Measurements from ENCODE around the gene LAMA4.
A peak's percentile ranks its signal among the peaks of the same experiment; 100 is the strongest.

The LAMA4 gene

GRCh38 chr6:112216662-112217551 is 37.5 kb downstream of the LAMA4 start:
- peaks cover 5% of the 10 kb centered on the region for H3K79me1 ChIP-seq (ENCODE audit: low read length)
- no peak overlapping the region for H2AFZ ChIP-seq (ENCODE audit: insufficient read depth, low read length, poor library complexity)
- H4K91ac ChIP-seq (ENCODE audit: low read depth, low read length): no peak overlapping the region
- peak overlapping the region; percentile 29 for H3K4me2 ChIP-seq (ENCODE audit: low read length)
- H3K18ac ChIP-seq (ENCODE audit: low read length): no peak overlapping the region
- H4K12ac ChIP-seq (ENCODE audit: low read depth, low read length): no peak overlapping the region
- H3K23ac ChIP-seq (ENCODE audit: low read length): no peak overlapping the region
- no peak overlapping the region for H3K14ac ChIP-seq (ENCODE audit: low read length)
- no peaks in the 10 kb centered on the region for H3K9me3 ChIP-seq (ENCODE audit: insufficient read depth, low read depth, low read length)
- H4K8ac ChIP-seq (ENCODE audit: low read depth, low read length): no peak overlapping the region
- peak overlapping the region; percentile 87 for H2BK12ac ChIP-seq (ENCODE audit: low read length)
- no peaks in the 10 kb centered on the region for H3K36me3 ChIP-seq (ENCODE audit: control insufficient read depth in 1 of 2, insufficient read depth in 2 of 2, low read length in 2 of 2)
- no peak overlapping the region for H3K4me3 ChIP-seq (ENCODE audit: low read depth, low read length)
- no peak overlapping the region for H2AK5ac ChIP-seq (ENCODE audit: low read length)
- H3K27ac ChIP-seq (ENCODE audit: low read depth, low read length): peak overlapping the region; percentile 80
- no peak overlapping the region for H3K9ac ChIP-seq (ENCODE audit: low read length)
- H2BK120ac ChIP-seq (ENCODE audit: insufficient read depth, low read length, poor library complexity): no peak overlapping the region
- WGBS (ENCODE audit: extremely low coverage, insufficient coverage, insufficient read length): no CpG with 5 or more reads among the region's 6 CpGs
- H3K27me3 ChIP-seq (ENCODE audit: insufficient read depth, low read length): no peaks in the 10 kb centered on the region
- H3K4me1 ChIP-seq (ENCODE audit: control insufficient read depth in 1 of 2, insufficient read depth in 2 of 2, low read length in 2 of 2): peaks cover 3 to 6% of the 10 kb centered on the region in 2 experiments
- no peak overlapping the region for H3K4ac ChIP-seq (ENCODE audit: low read depth, low read length)
- H3K79me2 ChIP-seq (ENCODE audit: control insufficient read depth, insufficient read depth, low read length, poor library complexity): no peaks in the 10 kb centered on the region
- DNase-seq: peak in 1 of 2 donors; percentile 58
- H2BK5ac ChIP-seq (ENCODE audit: low read depth, low read length, poor library complexity): peak overlapping the region; percentile 76

- Histone ChIP-seq H3K4ac (ENCODE audit: low read depth, low read length) (no peak overlapping the region), H2BK5ac (ENCODE audit: low read depth, low read length, poor library complexity) (no peak overlapping the region), H3K4me2 (ENCODE audit: low read length) (no peak overlapping the region), H3K4me3 (ENCODE audit: low read depth, low read length) (no peak overlapping the region), H4K91ac (ENCODE audit: low read depth, low read length) (no peak overlapping the region), H3K27me3 (ENCODE audit: insufficient read depth, low read length) (no peaks in the 10 kb centered on the region), H3K14ac (ENCODE audit: low read length) (no peak overlapping the region), H3K9ac (ENCODE audit: low read length) (no peak overlapping the region), H2AFZ (ENCODE audit: insufficient read depth, low read length, poor library complexity) (no peak overlapping the region), H3K9me3 (ENCODE audit: insufficient read depth, low read depth, low read length) (no peaks in the 10 kb centered on the region), H3K79me1 (ENCODE audit: low read length) (peaks cover 5% of the 10 kb centered on the region), H3K4me1 (ENCODE audit: control insufficient read depth in 1 of 2, insufficient read depth in 2 of 2, low read length in 2 of 2) (peaks cover 6% of the 10 kb centered on the region in 2 experiments), H4K8ac (ENCODE audit: low read depth, low read length) (no peak overlapping the region), H3K18ac (ENCODE audit: low read length) (no peak overlapping the region), H2AK5ac (ENCODE audit: low read length) (no peak overlapping the region), H4K12ac (ENCODE audit: low read depth, low read length) (no peak overlapping the region), H3K27ac (ENCODE audit: low read depth, low read length) (no peak overlapping the region), H3K23ac (ENCODE audit: low read length) (no peak overlapping the region), H3K36me3 (ENCODE audit: control insufficient read depth in 1 of 2, insufficient read depth in 2 of 2, low read length in 2 of 2) (no peaks in the 10 kb centered on the region), H2BK120ac (ENCODE audit: insufficient read depth, low read length, poor library complexity) (no peak overlapping the region), H3K79me2 (ENCODE audit: control insufficient read depth, insufficient read depth, low read length, poor library complexity) (no peaks in the 10 kb centered on the region), H2BK12ac (ENCODE audit: low read length) (peak overlapping the region; percentile 59)
- WGBS (ENCODE audit: extremely low coverage, insufficient coverage, insufficient read length): no CpG with 5 or more reads among the region's 7 CpGs
- no peak for DNase-seq
These were observed 38.7 kb downstream of the LAMA4 start for GRCh38 chr6:112215488-112216284.

- Histone ChIP-seq H3K79me1 (ENCODE audit: low read length) (peaks cover 5% of the 10 kb centered on the region), H3K9me3 (ENCODE audit: insufficient read depth, low read depth, low read length) (no peaks in the 10 kb centered on the region), H3K4me1 (ENCODE audit: control insufficient read depth in 1 of 2, insufficient read depth in 2 of 2, low read length in 2 of 2) (peaks cover 6% of the 10 kb centered on the region in 2 experiments), H3K9ac (ENCODE audit: low read length) (no peak overlapping the region), H3K4me3 (ENCODE audit: low read depth, low read length) (no peak overlapping the region), H3K23ac (ENCODE audit: low read length) (no peak overlapping the region), H3K27me3 (ENCODE audit: insufficient read depth, low read length) (no peaks in the 10 kb centered on the region), H4K12ac (ENCODE audit: low read depth, low read length) (no peak overlapping the region), H3K27ac (ENCODE audit: low read depth, low read length) (no peak overlapping the region), H2AFZ (ENCODE audit: insufficient read depth, low read length, poor library complexity) (no peak overlapping the region), H2BK5ac (ENCODE audit: low read depth, low read length, poor library complexity) (no peak overlapping the region), H3K79me2 (ENCODE audit: control insufficient read depth, insufficient read depth, low read length, poor library complexity) (no peaks in the 10 kb centered on the region), H3K4me2 (ENCODE audit: low read length) (no peak overlapping the region), H3K36me3 (ENCODE audit: control insufficient read depth in 1 of 2, insufficient read depth in 2 of 2, low read length in 2 of 2) (no peaks in the 10 kb centered on the region), H3K18ac (ENCODE audit: low read length) (no peak overlapping the region), H3K14ac (ENCODE audit: low read length) (no peak overlapping the region), H2AK5ac (ENCODE audit: low read length) (no peak overlapping the region), H3K4ac (ENCODE audit: low read depth, low read length) (no peak overlapping the region), H2BK12ac (ENCODE audit: low read length) (no peak overlapping the region), H2BK120ac (ENCODE audit: insufficient read depth, low read length, poor library complexity) (no peak overlapping the region), H4K8ac (ENCODE audit: low read depth, low read length) (no peak overlapping the region), H4K91ac (ENCODE audit: low read depth, low read length) (no peak overlapping the region)
- no CpG with 5 or more reads among the region's 2 CpGs for WGBS (ENCODE audit: extremely low coverage, insufficient coverage, insufficient read length)
- DNase-seq: peak in 1 of 2 donors; percentile 5
These were observed 39.6 kb downstream of the LAMA4 start for GRCh38 chr6:112214739-112215269.

- no CpG with 5 or more reads among the region's 2 CpGs for WGBS (ENCODE audit: extremely low coverage, insufficient coverage, insufficient read length)
- Histone ChIP-seq H3K4me1 (ENCODE audit: control insufficient read depth in 1 of 2, insufficient read depth in 2 of 2, low read length in 2 of 2) (peaks cover under 1 to 6% of the 10 kb centered on the region in 2 experiments), H2AFZ (ENCODE audit: insufficient read depth, low read length, poor library complexity) (no peak overlapping the region), H3K4me2 (ENCODE audit: low read length) (no peak overlapping the region), H2BK5ac (ENCODE audit: low read depth, low read length, poor library complexity) (no peak overlapping the region), H3K27ac (ENCODE audit: low read depth, low read length) (no peak overlapping the region), H4K91ac (ENCODE audit: low read depth, low read length) (no peak overlapping the region), H3K14ac (ENCODE audit: low read length) (no peak overlapping the region), H3K4ac (ENCODE audit: low read depth, low read length) (no peak overlapping the region), H2BK12ac (ENCODE audit: low read length) (no peak overlapping the region), H3K18ac (ENCODE audit: low read length) (no peak overlapping the region), H2AK5ac (ENCODE audit: low read length) (no peak overlapping the region), H3K36me3 (ENCODE audit: control insufficient read depth in 1 of 2, insufficient read depth in 2 of 2, low read length in 2 of 2) (no peaks in the 10 kb centered on the region), H3K4me3 (ENCODE audit: low read depth, low read length) (no peak overlapping the region), H4K8ac (ENCODE audit: low read depth, low read length) (no peak overlapping the region), H3K79me2 (ENCODE audit: control insufficient read depth, insufficient read depth, low read length, poor library complexity) (no peaks in the 10 kb centered on the region), H4K12ac (ENCODE audit: low read depth, low read length) (no peak overlapping the region), H3K79me1 (ENCODE audit: low read length) (peaks cover 4% of the 10 kb centered on the region), H3K27me3 (ENCODE audit: insufficient read depth, low read length) (no peaks in the 10 kb centered on the region), H3K9me3 (ENCODE audit: insufficient read depth, low read depth, low read length) (no peaks in the 10 kb centered on the region), H2BK120ac (ENCODE audit: insufficient read depth, low read length, poor library complexity) (no peak overlapping the region), H3K9ac (ENCODE audit: low read length) (no peak overlapping the region), H3K23ac (ENCODE audit: low read length) (no peak overlapping the region)
- DNase-seq: no peak
These were observed 43.5 kb downstream of the LAMA4 start for GRCh38 chr6:112210852-112211251.
